Stimulated activated CD8-positive, alpha-beta memory T cell treated with anti-CD3 and anti-CD28 coated beads, Interleukin-4, amount 100 ng/mL, for 4 hours (primary cell): ENCODE measurements around the gene CCNL2.
"Not testable (repeated sequence)": the region's sequence is repeated elsewhere in the genome, so short reads cannot be mapped to it uniquely, and the experiment has no call there.

Experiments used
- DNase-seq, 2 donors: peaks; one replicate each; pipeline ENCODE4 v3.0.0-alpha.2; 2020; ENCODE audit warnings: low read depth in 2 of 2, low spot score in 1 of 2

The CCNL2 gene

DNA sequence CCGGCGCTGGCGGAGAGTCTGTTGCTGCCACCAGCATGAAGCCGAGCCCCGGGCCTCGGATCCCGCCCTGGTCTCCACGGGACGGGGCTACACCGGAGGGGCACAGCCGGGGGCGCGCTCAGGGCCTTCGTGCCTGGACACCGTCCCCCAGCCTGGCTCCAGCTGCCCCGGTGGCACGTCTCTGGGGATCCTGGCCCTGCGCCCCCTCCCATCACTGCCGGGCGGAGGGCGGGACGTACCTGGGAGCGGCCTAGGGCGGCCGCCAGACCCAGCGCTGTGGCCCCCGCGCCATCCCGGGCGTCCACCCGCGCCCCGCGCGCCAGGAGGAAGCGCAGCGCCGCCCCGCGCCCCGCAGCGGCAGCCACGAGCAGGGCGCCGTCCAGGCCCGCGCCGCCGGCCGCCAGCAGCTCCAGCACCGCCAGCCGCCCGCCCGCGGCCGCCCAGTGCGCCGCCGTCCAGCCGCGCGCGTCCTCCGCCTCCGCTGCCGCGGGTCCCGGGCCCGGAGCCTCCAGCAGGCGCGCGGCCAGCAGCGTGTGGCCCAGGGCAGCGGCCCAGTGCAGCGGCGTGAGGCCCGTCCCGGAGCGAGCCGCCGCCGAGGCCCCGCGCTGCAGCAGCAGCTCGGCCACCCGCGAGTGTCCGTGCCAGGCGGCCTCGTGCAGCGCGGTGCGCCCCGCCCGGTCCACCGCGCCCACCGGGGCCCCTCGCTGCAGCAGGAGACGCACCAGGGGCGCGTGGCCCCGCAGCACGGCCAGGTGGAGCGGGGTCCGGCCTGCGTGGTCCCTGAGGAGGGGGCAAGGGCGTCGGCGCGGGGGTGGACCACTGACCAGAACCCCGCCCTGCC, 20.9 kb upstream of the CCNL2 start:
- no peak for DNase-seq

DNA sequence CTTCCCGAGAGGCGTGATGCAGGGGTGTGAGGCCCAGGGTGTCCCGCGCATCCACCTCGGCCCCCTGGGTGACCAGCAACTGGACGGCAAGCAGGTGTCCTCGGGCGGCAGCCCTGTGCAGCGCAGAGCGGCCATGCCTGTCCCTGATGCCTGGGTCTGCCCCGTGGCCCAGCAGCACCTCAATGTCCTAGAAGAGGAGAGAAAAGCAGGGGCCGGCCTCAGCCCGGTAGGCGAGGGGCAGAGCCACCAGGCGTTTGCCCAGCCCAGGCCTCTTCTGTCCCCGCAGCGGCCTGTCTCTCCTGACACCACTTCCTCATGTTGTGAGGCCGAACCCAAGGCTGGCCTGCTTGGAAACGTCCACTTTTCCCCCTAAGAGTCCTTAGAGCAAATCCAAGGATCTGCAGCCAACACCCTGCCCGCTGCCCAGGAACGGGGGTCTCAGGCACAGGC, 20.3 kb upstream of the CCNL2 start:
- no peak for DNase-seq

DNA sequence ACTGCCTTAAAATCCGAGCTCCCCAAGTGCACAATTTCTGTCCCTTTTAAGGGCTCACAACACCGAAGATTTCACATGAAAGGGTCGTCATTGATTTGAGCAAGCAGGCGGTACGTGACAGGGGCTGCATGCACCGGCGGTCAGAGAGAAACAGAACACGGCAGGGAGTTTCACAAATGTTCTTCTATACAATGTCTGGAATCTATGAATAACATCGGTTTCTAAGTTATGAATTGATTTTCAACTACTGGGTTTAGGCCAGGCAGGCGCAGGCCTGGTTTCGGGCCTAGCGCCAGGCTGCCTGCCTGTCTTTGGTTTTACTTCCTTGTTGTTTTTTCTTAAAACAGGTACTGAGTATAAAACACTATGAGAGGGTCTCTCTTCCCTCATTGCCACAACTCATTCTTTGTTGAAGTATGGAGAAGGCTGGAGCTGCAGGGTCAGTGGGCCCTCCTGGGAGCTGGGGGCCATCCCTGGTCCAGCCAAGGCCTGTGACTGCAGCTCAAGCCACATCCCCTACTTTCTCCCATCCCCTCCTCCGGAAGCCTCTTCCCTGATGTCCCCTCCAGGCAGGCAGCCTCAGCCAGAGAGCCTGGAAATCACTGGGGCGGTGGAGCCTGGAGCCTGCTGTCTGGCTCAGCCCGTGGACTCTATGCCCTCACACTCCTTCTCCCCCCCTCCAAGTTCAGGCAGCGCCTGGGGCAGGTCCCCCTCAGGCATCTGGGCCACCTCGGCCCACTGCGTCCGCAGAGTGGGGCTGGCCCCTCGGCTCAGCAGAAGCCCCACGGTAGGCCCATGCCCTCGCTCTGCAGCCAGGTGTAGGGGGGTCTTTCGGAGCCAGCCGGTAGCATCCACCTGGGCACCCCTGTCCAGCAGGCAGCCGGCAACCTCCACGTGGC, 19.6 kb upstream of the CCNL2 start:
- DNase-seq: no peak

DNA sequence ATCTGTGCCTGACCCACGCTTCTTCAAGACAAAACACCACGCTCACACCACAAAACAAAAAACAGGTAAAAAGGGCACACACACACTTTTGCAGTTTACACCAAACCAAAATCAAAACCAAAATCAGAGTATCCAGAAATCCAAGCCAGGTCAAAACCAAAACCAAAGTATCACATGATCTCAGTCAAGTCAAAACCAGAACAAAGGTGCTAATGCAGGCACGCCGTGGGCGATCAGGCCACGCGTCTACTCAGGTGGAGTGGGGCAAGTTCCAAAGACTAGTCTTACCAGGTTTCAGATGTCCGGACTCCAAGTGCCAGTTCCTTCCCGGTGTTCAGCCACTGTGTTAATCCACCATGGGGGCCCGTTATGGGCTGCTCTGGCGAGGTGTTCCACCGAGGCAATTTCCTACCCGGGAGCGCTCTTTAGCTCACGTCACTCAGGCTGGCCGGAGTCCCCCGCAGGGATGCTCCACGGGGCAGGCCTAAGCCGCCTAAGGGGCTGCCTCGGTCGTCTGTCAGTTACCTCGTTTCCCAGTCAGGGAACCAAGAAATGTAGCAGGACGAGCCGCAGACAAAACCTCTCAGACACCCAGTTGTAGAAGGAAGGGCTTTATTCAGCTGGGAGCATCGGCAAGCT, 18.8 kb upstream of the CCNL2 start:
- DNase-seq: not testable (repeated sequence)

DNA sequence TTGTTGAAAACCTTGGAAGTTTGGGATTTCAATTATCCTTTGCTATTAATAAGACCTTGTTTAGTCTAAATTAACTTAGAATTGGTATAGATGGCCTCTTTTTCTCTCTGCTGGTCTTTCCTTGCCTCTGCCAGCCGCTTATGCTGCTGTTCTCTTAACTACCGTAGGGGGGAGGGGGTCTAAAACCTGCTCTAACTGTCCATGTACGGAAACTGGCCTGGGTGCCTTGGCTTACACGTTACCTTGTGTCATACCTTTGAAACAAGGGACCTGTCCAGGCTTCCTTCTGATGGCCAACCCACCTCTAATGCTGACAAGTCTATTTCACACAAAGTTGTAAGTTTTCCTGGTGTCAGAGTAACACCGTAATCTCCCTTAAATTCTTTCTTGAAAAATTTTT, 18.3 kb upstream of the CCNL2 start:
- DNase-seq: not testable (repeated sequence)

DNA sequence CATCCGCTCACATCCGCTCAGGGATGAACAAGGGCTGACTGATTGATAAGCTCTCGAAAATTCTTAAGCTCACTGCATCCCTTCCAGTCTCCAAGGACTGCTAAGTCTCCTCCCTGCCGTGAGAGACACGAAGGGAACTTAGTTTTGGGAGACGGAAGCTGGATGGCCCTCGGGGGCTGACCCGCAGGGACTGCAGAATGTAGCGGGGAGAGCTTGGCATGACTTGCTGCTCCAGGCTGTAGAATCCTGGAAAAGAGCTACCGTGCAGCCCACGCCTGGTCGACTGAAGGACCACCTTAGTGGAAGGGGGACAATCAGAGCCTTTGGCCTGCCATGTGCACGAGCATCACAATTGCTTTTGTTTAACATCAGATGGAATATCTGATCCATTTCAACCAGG, 16.6 kb upstream of the CCNL2 start:
- no peak for DNase-seq

DNA sequence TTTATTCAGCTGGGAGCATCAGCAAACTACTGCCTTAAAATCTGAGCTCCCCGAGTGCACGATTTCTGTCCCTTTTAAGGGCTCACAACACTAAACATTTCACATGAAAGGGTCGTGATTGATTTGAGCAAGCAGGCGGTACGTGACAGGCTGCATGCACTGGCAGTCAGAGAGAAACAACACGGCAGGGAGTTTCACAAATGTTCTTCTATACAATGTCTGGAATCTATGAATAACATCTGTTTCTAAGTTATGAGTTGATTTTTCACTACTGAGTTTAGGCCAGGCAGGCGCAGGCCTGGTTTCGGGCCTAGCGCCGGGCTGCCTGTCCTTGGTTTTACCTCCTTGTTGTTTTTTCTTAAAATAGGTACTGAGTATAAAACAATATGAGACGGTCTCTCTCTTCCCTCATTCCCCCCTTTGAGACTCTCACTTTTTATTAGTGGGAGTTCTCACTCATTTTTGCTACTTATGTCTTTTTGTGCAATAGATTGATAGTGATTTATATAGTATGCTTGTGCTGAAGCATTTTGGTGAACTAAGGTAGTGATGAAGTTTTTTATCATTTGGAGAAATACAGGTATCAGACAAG, 13.3 kb upstream of the CCNL2 start:
- DNase-seq: not testable (repeated sequence)

DNA sequence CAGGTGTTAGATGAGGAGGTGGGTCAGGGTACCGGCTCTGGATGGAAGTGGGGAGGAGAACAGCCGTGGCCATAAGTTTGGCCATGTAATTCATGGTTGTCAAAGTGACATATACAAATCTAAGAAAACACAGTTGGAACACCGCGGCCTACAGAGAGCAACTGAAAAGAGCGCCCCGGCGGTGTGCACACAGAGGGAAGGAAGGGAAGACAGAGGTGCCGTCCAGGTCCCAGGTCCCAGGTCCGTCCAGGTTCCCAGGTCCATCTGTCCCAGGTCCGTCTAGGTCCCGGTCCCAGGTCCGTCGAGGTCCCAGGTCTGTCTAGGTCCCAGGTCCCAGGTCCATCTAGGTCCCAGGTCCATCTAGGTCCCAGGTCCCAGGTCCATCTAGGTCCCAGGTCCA, 12.5 kb upstream of the CCNL2 start:
- DNase-seq: no peak

DNA sequence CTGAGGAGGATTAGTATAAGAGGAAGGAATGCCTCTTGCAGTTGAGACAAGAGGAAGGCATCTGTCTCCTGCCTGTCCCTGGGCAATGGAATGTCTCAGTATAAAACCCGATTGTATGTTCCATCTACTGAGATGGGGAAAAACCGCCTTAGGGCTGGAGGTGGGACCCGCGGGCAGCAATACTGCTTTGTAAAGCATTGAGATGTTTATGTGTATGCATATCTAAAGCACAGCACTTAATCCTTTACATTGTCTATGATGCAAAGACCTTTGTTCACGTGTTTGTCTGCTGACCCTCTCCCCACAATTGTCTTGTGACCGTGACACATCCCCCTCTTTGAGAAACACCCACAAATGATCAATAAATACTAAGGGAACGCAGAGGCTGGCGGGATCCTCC, 11.1 kb upstream of the CCNL2 start:
- DNase-seq: not testable (repeated sequence)

DNA sequence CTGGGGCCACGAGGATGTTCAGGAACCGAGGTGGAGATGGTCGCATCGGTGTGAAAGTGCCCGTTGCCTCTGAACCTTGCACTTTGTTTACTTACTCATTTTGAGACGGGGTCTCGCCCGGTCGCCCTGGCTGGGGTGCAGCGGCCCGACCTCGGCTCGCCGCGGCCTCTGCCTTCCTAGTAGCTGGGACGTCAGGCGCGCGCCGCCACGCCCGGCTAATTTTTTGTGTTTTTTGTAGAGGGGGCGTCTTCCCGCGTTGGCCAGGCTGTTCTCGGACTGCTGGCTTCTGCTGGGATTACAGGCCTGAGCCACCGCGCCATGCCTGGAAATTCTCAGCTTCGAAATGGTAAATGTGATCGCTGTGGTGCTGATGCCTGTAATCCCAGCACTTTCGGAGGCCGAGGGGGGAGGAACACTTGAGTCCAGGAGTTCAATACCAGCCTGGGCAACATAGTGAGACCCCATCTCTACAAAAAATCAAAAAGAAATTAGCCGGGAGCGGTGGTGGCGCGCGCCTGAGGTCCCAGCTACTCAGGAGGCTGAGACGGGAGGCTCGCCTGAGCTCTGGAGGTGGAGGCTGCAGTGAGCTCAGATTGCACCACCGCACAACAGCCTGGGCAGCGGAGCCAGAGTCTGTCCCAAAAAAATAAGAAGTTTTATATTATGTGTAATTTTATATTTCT, 8.6 kb upstream of the CCNL2 start:
- no peak for DNase-seq

DNA sequence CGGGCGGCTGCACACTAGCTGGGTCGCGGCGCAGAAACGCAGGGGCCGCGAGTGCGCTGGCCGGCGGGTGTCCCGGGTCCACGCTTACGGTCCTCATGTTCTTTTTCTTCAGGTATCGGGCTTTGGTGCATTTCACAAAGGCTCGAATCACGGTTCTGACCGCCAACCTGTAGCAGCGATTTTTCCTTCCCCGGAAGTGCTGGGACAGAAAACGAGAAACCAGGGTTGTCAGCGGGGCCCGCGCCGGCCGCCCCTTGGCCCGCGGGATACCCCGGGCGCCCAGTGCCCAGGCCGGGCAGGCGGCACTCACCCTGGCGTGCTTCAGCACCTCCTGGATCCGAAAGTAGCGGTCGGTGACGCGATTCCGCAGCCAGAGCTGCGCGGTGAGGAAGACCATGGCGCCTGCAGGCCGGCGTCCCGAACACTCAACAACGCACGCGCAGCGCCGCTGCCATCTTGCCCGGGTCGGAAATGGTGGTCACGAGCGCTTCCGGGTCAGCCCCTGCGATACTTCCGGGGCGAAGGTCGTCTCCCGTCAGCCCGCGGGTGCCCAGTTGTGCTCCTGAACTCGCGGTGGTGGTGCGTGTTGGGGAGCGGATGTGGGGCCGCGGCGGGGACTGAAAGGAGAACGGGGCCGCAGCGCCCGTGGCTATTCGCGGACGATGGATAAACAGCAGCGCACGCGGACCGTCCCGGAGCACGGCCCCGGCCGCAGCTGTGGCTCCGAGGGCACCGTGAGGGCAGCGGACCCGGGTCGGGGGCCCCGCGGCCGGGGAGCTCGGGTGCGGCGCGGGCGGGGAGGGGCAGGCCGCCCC, 7.9 kb upstream of the CCNL2 start, which contains the start of gene MRPL20:
MRPL20 (minus strand) TSS at position 473 of the 815 bp plus-strand sequence; CDS start at position 397, 76 bp downstream.
- DNase-seq: peak; percentile 92 to 93

DNA sequence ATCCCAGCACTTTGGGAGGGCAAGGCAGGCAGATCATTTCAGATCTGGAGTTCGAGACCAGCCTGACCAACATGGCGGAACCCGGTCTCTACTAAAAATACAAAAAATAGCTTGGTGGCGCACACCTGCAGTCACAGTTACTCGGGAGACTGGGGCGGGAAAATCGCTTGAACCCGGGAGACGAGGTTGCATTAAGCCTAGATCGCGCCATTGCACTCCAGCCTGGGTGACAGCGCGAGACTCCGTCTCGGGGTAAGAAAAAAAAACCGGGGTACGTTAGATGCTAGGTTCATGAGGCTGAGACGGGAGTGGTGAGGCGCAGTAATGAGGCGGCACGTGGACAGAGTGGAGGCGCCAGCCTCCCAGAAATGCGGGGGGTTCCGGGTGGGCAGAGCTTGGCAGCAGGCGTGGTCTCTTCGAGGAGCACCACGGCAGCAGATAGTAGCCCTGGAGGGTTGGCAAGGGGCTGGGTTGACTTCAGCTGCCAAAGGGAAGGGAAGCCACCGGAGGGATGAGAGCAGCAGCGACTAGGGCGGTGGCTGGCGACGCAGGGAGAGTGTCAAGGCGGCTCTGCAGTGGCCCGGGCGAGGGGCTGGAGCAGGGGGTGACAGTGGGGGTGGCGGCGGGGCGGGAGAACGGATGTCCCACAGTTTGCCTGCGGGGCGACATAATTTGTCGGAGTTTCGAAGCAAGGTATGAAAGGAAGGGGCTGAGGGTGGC, 7.1 kb upstream of the CCNL2 start:
- no peak for DNase-seq

DNA sequence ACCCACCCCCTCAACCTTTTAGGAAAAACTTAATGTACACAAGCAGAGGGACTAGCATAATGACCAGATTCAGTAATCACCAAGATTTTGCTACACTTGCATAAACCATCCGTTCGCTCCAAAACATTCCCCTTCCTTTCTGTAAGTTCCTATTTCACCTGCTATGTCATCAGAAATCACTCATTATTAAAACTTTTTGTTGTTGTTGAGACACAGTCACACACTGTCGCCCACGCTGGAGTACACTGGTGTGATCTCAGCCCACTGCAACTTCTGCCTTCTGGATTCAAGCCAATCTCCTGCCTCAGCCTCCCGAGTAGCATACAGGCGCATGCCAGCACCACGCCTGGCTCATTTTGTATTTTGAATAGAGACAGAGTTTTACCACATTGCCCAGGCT, 4.5 kb upstream of the CCNL2 start:
- no peak for DNase-seq

DNA sequence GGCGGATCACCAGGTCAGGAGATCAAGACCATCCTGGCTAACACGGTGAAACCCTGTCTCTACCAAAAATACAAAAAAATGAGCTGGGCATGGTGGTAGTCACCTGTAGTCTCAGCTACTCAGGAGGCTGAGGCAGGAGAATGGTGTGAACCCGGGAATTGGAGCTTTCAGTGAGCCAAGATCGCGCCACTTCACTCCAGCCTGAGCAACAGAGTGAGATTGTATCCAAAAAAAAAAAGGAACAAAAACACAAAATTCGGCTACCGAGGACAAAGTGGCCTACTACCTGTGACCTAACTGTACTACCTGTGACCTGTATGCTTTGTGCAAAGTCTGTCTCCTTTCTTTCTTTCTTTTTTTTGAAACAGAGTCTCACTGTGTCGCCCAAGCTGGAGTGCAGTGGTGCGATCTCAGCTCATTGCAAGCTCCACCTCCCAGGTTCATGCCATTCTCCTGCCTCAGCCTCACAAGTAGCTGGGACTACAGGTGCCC, 3.8 kb upstream of the CCNL2 start:
- DNase-seq: not testable (repeated sequence)

DNA sequence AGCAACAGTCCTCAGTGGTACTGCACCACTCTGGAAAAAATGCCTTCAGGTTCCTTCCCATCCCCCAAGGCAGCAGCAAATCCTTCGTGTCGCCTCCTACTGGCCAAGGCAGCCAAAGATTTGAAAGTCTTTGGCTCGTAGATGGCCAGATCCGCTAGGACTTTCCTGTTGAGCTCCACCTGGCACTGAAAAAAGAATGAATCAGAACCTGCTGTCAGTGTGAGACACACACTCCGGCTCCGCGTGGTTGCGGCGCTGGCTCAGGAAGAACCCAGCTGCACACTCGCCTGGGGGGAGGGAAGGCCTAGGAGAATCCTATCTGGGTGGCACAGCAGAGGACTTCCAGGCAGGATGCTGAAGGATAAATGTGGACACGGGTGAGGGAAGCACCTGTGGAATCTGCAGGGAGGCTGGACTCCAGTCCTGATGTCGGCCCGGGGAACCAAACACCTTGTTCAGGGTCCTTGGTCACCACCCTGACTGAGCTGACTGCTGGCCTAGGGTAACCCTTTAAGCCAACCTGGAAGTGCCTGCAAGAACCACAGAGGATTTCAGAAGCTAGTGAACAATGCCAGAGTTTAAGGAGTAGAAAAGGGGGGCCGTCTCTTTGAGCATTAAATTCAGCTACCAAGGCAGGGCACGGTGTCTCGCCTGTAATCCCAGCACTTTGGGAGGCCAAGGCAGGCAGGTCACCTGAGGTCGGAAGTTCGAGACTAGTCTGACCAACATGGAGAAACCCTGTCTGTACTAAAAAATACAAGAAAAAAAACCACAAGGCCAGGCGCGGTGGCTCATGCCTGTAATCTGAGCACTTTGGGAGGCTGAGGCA, 3.2 kb upstream of the CCNL2 start:
- no peak for DNase-seq

DNA sequence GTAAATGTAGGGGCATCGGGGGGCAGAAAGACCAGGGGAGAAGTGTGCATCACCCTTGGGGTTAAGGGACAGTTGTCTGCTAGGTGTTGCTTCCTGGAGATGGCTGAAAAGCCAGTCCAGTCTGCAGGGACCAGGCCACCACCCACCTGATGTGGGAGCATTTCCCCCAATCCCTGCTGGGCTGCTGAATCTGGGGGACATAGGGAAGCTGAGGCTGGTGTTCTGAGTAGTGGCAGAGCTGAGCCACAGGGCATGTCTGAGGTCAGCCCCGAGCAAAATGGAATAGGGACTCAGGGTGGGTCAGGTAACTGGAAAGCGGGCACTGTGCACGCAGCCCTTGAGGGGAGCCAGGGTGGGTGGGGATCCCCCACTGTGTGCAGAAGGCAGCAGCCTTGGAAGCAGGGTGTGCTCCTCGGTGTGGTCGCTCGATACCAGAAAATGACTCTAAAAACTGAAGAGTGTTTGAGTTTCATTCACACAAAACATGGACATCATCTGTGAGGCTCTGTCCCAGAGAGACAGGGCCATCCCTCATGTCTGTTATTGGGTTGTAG, 2.4 kb upstream of the CCNL2 start:
- no peak for DNase-seq

DNA sequence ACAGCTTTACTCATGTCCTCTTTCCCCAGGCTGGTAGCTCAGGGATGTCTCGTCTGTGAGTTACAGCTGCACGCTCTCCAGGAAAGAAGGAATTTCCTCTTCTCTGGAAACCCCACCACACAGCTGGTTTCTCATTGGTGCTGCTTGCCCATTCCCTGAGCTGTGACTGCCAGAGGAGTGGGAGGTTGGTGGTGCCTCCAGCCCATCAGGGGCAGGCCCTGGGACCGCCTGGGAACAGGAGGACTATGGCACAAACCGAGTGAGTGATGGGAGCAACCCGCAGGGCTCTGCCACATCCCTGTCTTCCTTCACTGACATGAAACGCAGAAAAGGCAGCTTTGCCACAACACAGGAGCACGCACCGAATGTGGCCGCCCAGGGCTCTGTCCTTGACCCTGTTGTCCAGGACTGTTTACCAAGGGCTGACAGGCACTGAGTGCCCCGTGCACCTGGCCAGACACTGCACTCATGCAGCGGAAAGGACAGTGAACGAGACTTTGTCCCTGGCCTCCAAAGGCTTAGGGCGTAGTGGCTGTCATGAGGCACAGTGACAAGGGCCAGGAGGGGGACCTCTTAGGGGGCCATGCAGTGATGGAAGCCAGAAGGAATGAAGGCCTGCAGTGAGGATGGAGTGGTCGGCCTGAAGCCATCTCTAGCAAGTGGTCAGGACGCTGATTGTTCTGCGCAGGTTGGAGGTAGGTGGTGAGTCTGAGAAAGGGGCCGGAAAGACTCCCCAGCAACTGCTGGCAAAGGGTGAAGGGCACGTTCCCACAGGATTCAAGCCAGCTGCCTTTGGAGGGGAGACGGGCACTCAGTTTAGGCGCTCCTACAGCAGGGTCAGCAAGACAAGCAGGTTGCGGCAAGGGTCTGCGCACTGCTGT, 1.7 kb upstream of the CCNL2 start:
- DNase-seq: no peak
